ENCODE results near the gene CDC14A. TPM values are rescaled to one million over a fixed set of nuclear protein-coding genes. Genes with fewer than 3 reads are reported as not detected.

Gene CDC14A
- total and polyA plus RNA-seq, 8 donors: 8.9 to 16.4 (median 14.2) TPM

DNA sequence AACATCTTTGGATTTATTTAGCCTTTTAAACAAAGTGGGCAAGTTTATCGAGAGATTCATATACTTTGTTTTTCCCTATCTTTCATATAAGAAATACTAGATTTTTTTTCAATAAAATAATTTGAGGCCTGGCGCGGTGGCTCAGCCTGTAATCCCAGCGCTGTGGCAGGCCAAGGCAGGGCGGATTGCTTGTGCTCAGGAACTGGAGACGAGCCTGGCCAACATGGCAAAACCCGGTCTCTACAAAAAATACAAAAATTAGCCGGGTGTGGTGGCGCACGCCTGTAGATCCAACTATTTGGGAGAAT is 1.6 kb upstream of the CDC14A start:
- Histone ChIP-seq H3K9me3 (no peaks in the 10 kb centered on the region), H3K27ac (peak overlapping the region; percentile 93), H3K4me3 (peak overlapping the region; percentile 66 to 94), H3K36me3 (no peaks in the 10 kb centered on the region), H3K27me3 (no peaks in the 10 kb centered on the region), H3K4me1 (peaks cover 7 to 29% of the 10 kb centered on the region in 2 donors)
- ATAC-seq (no peak), DNase-seq (no peak)
- intact Hi-C loops (cut with DNase I): loop anchor here in 1 of 2 donors (10.0 kb wide), 1 partner anchor 104 kb away; no protein-coding TSS in a partner anchor
- no peak for TF ChIP-seq CTCF (IDR thresholded peaks at IDR 0.05)

- Histone ChIP-seq H3K27ac (peak overlapping the region; percentile 93), H3K4me3 (peak overlapping the region; percentile 66 to 94), H3K9me3 (no peaks in the 10 kb centered on the region), H3K4me1 (peaks cover 7 to 31% of the 10 kb centered on the region in 2 donors), H3K27me3 (no peaks in the 10 kb centered on the region), H3K36me3 (no peaks in the 10 kb centered on the region)
- DNase-seq (peak; percentile 91 to 95 (median 94)), ATAC-seq (peak; percentile 79)
- intact Hi-C loops (cut with DNase I): loop anchor here in 1 of 2 donors (10.0 kb wide), 1 partner anchor 104 kb away; no protein-coding TSS in a partner anchor
- peak in 1 of 2 donors; percentile 20 for TF ChIP-seq CTCF (IDR thresholded peaks at IDR 0.05)
Observed at GRCh38 chr1:100351095-100351887, 1.0 kb upstream of the CDC14A start.

DNA sequence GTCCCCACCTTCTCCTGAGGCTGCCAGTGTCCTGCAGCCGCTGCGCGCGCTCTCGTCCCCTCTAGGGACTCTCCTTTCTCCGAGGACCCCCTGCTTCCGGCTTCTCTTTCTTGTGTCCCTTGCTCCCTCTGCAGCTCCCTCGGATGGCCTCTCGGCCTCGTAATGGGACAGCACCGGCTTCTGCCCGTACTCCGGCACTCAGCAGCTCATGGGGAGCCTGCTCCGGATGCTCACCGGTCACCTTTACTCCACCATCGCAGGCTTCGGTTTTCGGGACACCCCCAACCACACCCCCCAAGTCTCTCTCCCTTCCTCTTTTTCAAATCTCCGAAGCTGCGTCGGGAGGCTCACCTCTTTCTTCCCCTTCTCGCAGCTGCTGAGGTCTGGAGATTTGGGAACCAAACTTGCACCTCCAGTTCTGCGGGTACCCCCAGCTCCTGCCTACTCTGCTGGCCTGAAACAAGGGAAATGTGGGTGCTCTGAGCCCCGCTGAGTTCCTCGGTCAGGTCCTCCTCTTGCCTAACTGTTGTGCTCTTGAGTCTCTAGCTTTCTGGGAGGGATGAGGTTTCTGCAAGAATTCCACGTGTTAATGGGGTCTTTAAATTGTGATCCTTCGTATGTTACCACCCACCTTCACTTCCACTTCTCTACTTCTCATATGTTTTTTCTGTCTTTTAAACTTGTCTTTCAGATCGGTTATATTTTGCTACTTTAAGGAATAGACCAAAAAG is 930 bp downstream of the CDC14A start:
- intact Hi-C loops (cut with DNase I): loop anchor here in 1 of 2 donors (10.0 kb wide), 1 partner anchor 102 kb away; no protein-coding TSS in a partner anchor
- peak; percentile 6 for ATAC-seq
- Histone ChIP-seq H3K4me3 (peak overlapping the region; percentile 66 to 94), H3K9me3 (no peaks in the 10 kb centered on the region), H3K36me3 (no peaks in the 10 kb centered on the region), H3K4me1 (peaks cover 11 to 45% of the 10 kb centered on the region in 2 donors), H3K27ac (peak overlapping the region; percentile 93), H3K27me3 (no peaks in the 10 kb centered on the region)
- TF ChIP-seq CTCF (IDR thresholded peaks at IDR 0.05): no peak
- DNase-seq: peak in 2 of 4 donors; percentile 43 to 84

GRCh38 chr1:100353988-100354387 is 1.7 kb downstream of the CDC14A start:
- H3K9me3 ChIP-seq: no peaks in the 10 kb centered on the region
- intact Hi-C loops (cut with DNase I): loop anchor here in 1 of 2 donors (10.0 kb wide), 1 partner anchor 101 kb away; no protein-coding TSS in a partner anchor
- H3K4me1 ChIP-seq: peaks cover 11 to 46% of the 10 kb centered on the region in 2 donors
- DNase-seq (no peak), ATAC-seq (peak; percentile 12)
- H3K36me3 ChIP-seq: no peaks in the 10 kb centered on the region
- no peak for TF ChIP-seq CTCF (IDR thresholded peaks at IDR 0.05)
- no peaks in the 10 kb centered on the region for H3K27me3 ChIP-seq
- H3K4me3 ChIP-seq: peak overlapping the region in 1 of 2 donors; percentile 94
- H3K27ac ChIP-seq: peak overlapping the region in 1 of 2 donors; percentile 93

DNA sequence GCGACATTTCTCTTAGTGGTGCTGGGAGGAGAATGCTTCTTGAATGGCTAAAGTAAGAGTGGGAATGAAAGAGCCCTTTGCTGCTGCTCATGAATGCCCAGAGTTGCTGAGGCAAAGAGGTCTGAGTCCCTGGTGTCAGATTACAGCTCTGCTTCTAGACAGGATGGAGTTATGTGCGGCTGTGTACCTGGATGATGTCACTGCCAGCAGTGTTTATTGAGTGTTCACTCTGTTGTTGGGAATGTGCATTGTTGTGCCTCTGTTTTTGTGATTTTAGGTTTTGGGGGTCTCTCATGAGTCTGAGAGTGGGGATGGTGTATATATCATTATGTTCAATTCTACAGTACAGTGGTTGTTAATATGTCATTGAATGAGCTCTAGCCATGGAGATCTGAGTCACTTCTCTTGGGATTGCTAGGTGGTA is 2.7 kb downstream of the CDC14A start:
- Histone ChIP-seq H3K9me3 (no peaks in the 10 kb centered on the region), H3K4me3 (peak overlapping the region in 1 of 2 donors; percentile 94), H3K27me3 (no peaks in the 10 kb centered on the region), H3K27ac (no peak overlapping the region), H3K4me1 (peaks cover 11 to 56% of the 10 kb centered on the region in 2 donors), H3K36me3 (no peaks in the 10 kb centered on the region)
- TF ChIP-seq CTCF (IDR thresholded peaks at IDR 0.05): no peak
- peak; percentile 37 for ATAC-seq
- intact Hi-C loops (cut with DNase I): loop anchor here in 1 of 2 donors (10.0 kb wide), 1 partner anchor 100 kb away; no protein-coding TSS in a partner anchor
- peak in 2 of 4 donors; percentile 49 to 73 for DNase-seq

All from left lung (tissue), 10 donors.